GM23338 (cell line): Measurements from ENCODE around the gene ST6GALNAC4. TPM values are rescaled to one million over a fixed set of nuclear protein-coding genes. Genes with fewer than 3 reads are reported as not detected.

Experiments used
- ATAC-seq: fragments of 200-7000 bp; cut with Tn5 transposase; 3 replicates; pipeline ENCODE4 v1.9.1; 2020
- DNase-seq: peaks from one replicate; pipeline ENCODE4 v3.0.0-alpha.2; 2015; ENCODE audit warnings: low spot score
- H2AFZ ChIP-seq: fragments of 200-600 bp; sonication (generic); 2 replicates; pipeline ENCODE4 v1.8.0; 2016; ENCODE audit warnings: antibody characterized with exemption, mild to moderate bottlenecking, moderate library complexity
- H3F3A ChIP-seq: fragments of 200-600 bp; sonication (generic); replicated peaks from 2 replicates; pipeline ENCODE4 v1.8.0; 2017; ENCODE audit warnings: antibody characterized with exemption, mixed run types, low read depth
- H3K27ac ChIP-seq: fragments of 200-600 bp; sonication (generic); 2 replicates; pipeline ENCODE4 v1.6.1; 2016; ENCODE audit warnings: low read depth
- H3K27me3 ChIP-seq: fragments of 200-600 bp; sonication (generic); 2 replicates; pipeline ENCODE4 v1.8.0; 2016; ENCODE audit warnings: mild to moderate bottlenecking, mixed run types, moderate library complexity; ENCODE audit not compliant: insufficient read depth
- H3K36me3 ChIP-seq: fragments of 200-600 bp; sonication (generic); 2 replicates; pipeline ENCODE4 v1.8.0; 2016; ENCODE audit warnings: mild to moderate bottlenecking; ENCODE audit not compliant: insufficient read depth
- H3K4me1 ChIP-seq: fragments of 200-600 bp; sonication (generic); 2 replicates; pipeline ENCODE4 v1.8.0; 2016; ENCODE audit warnings: mild to moderate bottlenecking, moderate library complexity; ENCODE audit not compliant: insufficient read depth
- H3K4me2 ChIP-seq: fragments of 200-600 bp; sonication (generic); 2 replicates; pipeline ENCODE4 v1.7.1; 2017; ENCODE audit warnings: mixed run types
- H3K4me3 ChIP-seq: fragments of 200-600 bp; sonication (generic); 2 replicates; pipeline ENCODE4 v1.6.1; 2016; ENCODE audit warnings: mixed run types
- H3K79me2 ChIP-seq: fragments of 200-600 bp; sonication (generic); replicated peaks from 2 replicates; pipeline ENCODE4 v1.8.0; 2017; ENCODE audit warnings: mild to moderate bottlenecking; ENCODE audit not compliant: insufficient read depth
- H3K9me2 ChIP-seq: fragments of 200-600 bp; sonication (generic); 2 replicates; pipeline ENCODE4 v1.8.0; 2017; ENCODE audit not compliant: insufficient read depth
- H4K20me1 ChIP-seq: fragments of 200-600 bp; sonication (generic); replicated peaks from 2 replicates; pipeline ENCODE4 v1.8.0; 2017; ENCODE audit warnings: mild to moderate bottlenecking; ENCODE audit not compliant: insufficient read depth
- H3K27ac Mint-ChIP-seq: 2 replicates; pipeline ENCODE4 v1.8.0; 2020; ENCODE audit warnings: inconsistent platforms, mild to moderate bottlenecking, moderate library complexity, mixed read lengths
- H3K27me3 Mint-ChIP-seq: 3 replicates; pipeline ENCODE4 v1.8.0; 2022; ENCODE audit warnings: low read depth, mild to moderate bottlenecking, moderate library complexity, mixed read lengths, inconsistent platforms; ENCODE audit not compliant: insufficient read depth, poor library complexity
- H3K36me3 Mint-ChIP-seq: 3 replicates; pipeline ENCODE4 v1.8.0; 2021; ENCODE audit warnings: low read depth, mild to moderate bottlenecking, inconsistent platforms, moderate library complexity, mixed read lengths
- H3K4me1 Mint-ChIP-seq: 3 replicates; pipeline ENCODE4 v1.8.0; 2020; ENCODE audit warnings: mild to moderate bottlenecking, inconsistent platforms, mixed read lengths
- H3K4me3 Mint-ChIP-seq: 3 replicates; pipeline ENCODE4 v1.8.0; 2021; ENCODE audit warnings: moderate library complexity, mild to moderate bottlenecking, inconsistent platforms, mixed read lengths
- H3K9me3 Mint-ChIP-seq: 3 replicates; pipeline ENCODE4 v1.8.0; 2020; ENCODE audit warnings: moderate library complexity, mild to moderate bottlenecking, inconsistent platforms, mixed read lengths
- CREB1 ChIP-seq: fragments of 250-450 bp; sonication (Bioruptor Pico); IDR thresholded peaks from 2 replicates; pipeline ENCODE4 v1.5.0; 2020; ENCODE audit warnings: low read depth, mild to moderate bottlenecking, moderate library complexity
- EZH2phosphoT487 ChIP-seq: fragments of 200-600 bp; sonication (generic); IDR thresholded peaks from one replicate; pipeline ENCODE4 v1.8.1; 2018; ENCODE audit warnings: antibody characterized with exemption; ENCODE audit not compliant: unreplicated experiment
- JUNB ChIP-seq: IDR thresholded peaks from one replicate; pipeline ENCODE4 v1.6.1; 2016; ENCODE audit warnings: antibody characterized with exemption; ENCODE audit not compliant: unreplicated experiment
- POLR2AphosphoS5 ChIP-seq: IDR thresholded peaks from 2 replicates; pipeline ENCODE4 v1.6.1; 2016; ENCODE audit warnings: antibody characterized with exemption, low read depth
- STAT1 ChIP-seq: IDR thresholded peaks from one replicate; pipeline ENCODE4 v1.6.1; 2016; ENCODE audit warnings: antibody characterized with exemption; ENCODE audit not compliant: unreplicated experiment
- ZNF114 ChIP-seq: fragments of 250-450 bp; sonication (Bioruptor Pico); IDR thresholded peaks from 2 replicates; pipeline ENCODE4 v1.5.0; 2020; ENCODE audit warnings: mild to moderate bottlenecking, moderate library complexity
- polyA plus RNA-seq: library from polyadenylated mRNA; unstranded; fragments of >200 nt; fragmentation: Nextera tagmentation; extraction: Ambion mirVana; gene quantifications from 2 replicates; pipeline ENCODE4 v1.2.1, GENCODE V29; 2016
- total RNA-seq: library from RNA; depleted of rRNA; stranded (reverse); fragments of >200 nt; shearing (Covaris generic); gene quantifications from 2 replicates; pipeline ENCODE4 v1.2.3, GENCODE V29; 2014
- TF ChIP-seq, protein P1 (sequence below), 2 experiments: fragments of 200-600 bp in 1 of 2; sonication (generic) in 1 of 2; conservative IDR thresholded peaks; 2 replicates each; pipeline versions ENCODE4 v1.5.1 to v1.6.1; 2016 to 2017; ENCODE audit warnings: antibody characterized with exemption in 2 of 2, low read depth in 2 of 2, mild to moderate bottlenecking in 2 of 2, moderate library complexity in 1 of 2

Gene ST6GALNAC4
- total and polyA plus RNA-seq, 2 experiments from 2014 or later, result 8.1 to 35.3 TPM

GRCh38 chr9:127927201-127927987 is 10.6 kb upstream of the ST6GALNAC4 start:
- Mint-ChIP-seq H3K27me3 (peaks cover 26% of the 10 kb centered on the region), H3K36me3 (peaks cover 13% of the 10 kb centered on the region), H3K27ac (peak overlapping the region; percentile 94), H3K4me1 (peaks cover 28% of the 10 kb centered on the region), H3K4me3 (peak overlapping the region; percentile 91), H3K9me3 (no peaks in the 10 kb centered on the region)
- H3K36me3 ChIP-seq, result no peaks in the 10 kb centered on the region
- H3K79me2 ChIP-seq, result no peaks in the 10 kb centered on the region
- peak; percentile 97 for DNase-seq
- H3K4me1 ChIP-seq, result peaks cover 27% of the 10 kb centered on the region
- peaks cover 11% of the 10 kb centered on the region for H3K27me3 ChIP-seq
- H3F3A ChIP-seq, result peaks cover 19% of the 10 kb centered on the region
- peak; percentile 48 for ATAC-seq
- no peaks in the 10 kb centered on the region for H3K9me2 ChIP-seq
- H3K4me2 ChIP-seq, result peak overlapping the region; percentile 95
- H4K20me1 ChIP-seq, result peaks cover 8% of the 10 kb centered on the region; the same call in 1 of the 2 replicates
- peak overlapping the region; percentile 96 for H2AFZ ChIP-seq
- TF ChIP-seq EZH2phosphoT487 (no peak), POLR2AphosphoS5 (peak; percentile 70; the same call in 1 of the 2 replicates)
- no peak overlapping the region for H3K27ac ChIP-seq
- H3K4me3 ChIP-seq, result peak overlapping the region; percentile 94

DNA sequence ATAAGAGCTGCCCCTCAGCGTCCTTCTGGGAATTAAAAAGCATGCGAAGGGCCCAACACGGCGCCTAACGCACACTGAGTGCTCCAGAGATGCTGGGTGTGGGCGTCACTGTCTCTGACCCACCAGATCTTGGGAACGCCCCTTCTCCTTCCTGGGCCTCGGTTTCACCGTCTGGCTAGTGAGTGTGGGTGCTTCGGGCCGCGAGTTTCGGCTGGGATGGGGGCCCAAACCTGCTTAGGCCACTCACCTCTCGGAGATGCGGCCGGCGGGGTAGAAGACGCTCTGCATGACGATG is 10.0 kb upstream of the ST6GALNAC4 start:
- Histone ChIP-seq H3K27ac (no peak overlapping the region), H3K4me3 (peak overlapping the region; percentile 94), H3K36me3 (no peaks in the 10 kb centered on the region), H3K4me1 (peaks cover 25% of the 10 kb centered on the region), H4K20me1 (peaks cover 12% of the 10 kb centered on the region; the same call in 1 of the 2 replicates), H3K79me2 (no peaks in the 10 kb centered on the region), H3F3A (peaks cover 19% of the 10 kb centered on the region), H3K9me2 (no peaks in the 10 kb centered on the region), H2AFZ (peak overlapping the region; percentile 96), H3K27me3 (peaks cover 11% of the 10 kb centered on the region), H3K4me2 (peak overlapping the region; percentile 95)
- peak; percentile 11 for ATAC-seq
- no peak overlapping the region; the same call in 1 of the 2 replicates for H3K27ac Mint-ChIP-seq
- peaks cover 28% of the 10 kb centered on the region for H3K4me1 Mint-ChIP-seq
- peaks cover 13% of the 10 kb centered on the region for H3K36me3 Mint-ChIP-seq
- peak; percentile 60 for TF ChIP-seq CREB1 (CRISPR knock-in tag)
- TF ChIP-seq JUNB, result no peak
- no peak for TF ChIP-seq STAT1
- H3K9me3 Mint-ChIP-seq, result no peaks in the 10 kb centered on the region
- DNase-seq, result peak; percentile 54
- peaks cover 30% of the 10 kb centered on the region for H3K27me3 Mint-ChIP-seq
- H3K4me3 Mint-ChIP-seq, result peak overlapping the region; percentile 91

DNA sequence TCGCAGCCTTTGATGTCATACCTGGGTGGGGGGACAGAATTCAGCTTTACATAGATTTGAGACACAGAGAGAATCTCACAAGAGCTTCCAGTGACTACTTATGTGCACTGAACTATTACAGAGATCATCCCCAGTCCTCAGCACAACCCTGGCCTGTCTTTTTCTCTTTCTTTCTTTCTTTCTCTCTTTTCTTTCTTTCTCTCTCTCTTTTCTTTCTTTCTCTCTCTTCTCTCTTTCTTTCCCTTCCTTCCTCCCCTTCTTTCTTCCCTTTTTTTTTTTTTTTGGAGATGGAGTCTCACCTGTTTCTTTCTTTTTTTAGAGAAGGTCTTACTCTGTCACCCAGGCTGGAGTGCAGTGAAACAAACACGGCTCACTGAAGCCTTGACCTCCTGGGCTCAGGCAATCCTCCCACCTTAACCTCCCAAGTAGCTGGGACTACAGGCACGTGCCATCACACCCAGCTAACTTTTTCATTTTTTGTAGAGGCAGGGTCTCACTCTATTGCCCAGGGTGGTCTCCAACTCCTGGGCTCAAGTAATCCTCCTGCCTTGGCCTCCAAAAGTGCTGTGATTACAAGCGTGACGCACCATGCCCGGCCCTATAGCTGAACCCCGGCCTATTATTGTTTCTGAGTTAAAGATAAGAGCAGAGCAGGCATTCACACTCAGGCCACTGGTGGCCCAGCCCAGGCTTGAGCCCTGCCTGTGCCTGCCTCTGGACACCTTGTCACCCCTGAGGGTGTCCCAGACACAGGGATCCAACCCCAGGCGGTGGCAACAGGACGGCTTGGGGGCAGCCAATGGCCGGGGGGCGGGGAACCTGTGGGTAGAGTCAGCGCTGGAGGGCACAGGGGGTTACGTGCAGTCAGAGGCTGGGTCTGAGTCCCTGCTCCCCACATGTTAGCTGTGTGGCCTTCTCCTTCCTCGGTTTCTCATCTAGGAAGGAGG is 9.4 kb upstream of the ST6GALNAC4 start:
- ATAC-seq (no peak), DNase-seq (no peak)
- Histone ChIP-seq H3K27ac (no peak overlapping the region), H3K4me2 (peak overlapping the region; percentile 95), H3K27me3 (peaks cover 11% of the 10 kb centered on the region), H3K4me1 (peaks cover 19% of the 10 kb centered on the region), H3K9me2 (no peaks in the 10 kb centered on the region), H2AFZ (peak overlapping the region; percentile 96), H3K4me3 (peak overlapping the region; percentile 94), H4K20me1 (peaks cover 13% of the 10 kb centered on the region; the same call in 1 of the 2 replicates), H3K36me3 (no peaks in the 10 kb centered on the region), H3F3A (peaks cover 13% of the 10 kb centered on the region), H3K79me2 (no peaks in the 10 kb centered on the region)
- H3K27me3 Mint-ChIP-seq, result peaks cover 28% of the 10 kb centered on the region
- no peak overlapping the region for H3K27ac Mint-ChIP-seq
- peaks cover 13% of the 10 kb centered on the region for H3K36me3 Mint-ChIP-seq
- H3K9me3 Mint-ChIP-seq, result no peaks in the 10 kb centered on the region
- H3K4me3 Mint-ChIP-seq, result peak overlapping the region; percentile 91
- peaks cover 24% of the 10 kb centered on the region for H3K4me1 Mint-ChIP-seq
- TF ChIP-seq JUNB (no peak), ZNF114 (CRISPR knock-in tag) (no peak)
- TF ChIP-seq, protein P1, sequence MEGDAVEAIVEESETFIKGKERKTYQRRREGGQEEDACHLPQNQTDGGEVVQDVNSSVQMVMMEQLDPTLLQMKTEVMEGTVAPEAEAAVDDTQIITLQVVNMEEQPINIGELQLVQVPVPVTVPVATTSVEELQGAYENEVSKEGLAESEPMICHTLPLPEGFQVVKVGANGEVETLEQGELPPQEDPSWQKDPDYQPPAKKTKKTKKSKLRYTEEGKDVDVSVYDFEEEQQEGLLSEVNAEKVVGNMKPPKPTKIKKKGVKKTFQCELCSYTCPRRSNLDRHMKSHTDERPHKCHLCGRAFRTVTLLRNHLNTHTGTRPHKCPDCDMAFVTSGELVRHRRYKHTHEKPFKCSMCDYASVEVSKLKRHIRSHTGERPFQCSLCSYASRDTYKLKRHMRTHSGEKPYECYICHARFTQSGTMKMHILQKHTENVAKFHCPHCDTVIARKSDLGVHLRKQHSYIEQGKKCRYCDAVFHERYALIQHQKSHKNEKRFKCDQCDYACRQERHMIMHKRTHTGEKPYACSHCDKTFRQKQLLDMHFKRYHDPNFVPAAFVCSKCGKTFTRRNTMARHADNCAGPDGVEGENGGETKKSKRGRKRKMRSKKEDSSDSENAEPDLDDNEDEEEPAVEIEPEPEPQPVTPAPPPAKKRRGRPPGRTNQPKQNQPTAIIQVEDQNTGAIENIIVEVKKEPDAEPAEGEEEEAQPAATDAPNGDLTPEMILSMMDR (conservative IDR thresholded peaks at IDR 0.05; ENCODE audit: low read depth in 2 of 2), result no peak
